ENCODE measurements around the gene CD28.

Gene CD28

GRCh38 chr2:203706403-203706802 lies at the start of gene CD28:
Gene CD28 (plus strand): TSS chr2:203706639. CDS start chr2:203706697, 58 bp downstream.
- Mint-ChIP-seq H3K9me3 (peaks cover 29% of the 10 kb centered on the region), H3K4me3 (no peak within 1 kb of the TSS), H3K27me3 (ENCODE audit: low read depth, poor library complexity) (no peaks in the 10 kb centered on the region), H3K36me3 (ENCODE audit: low read depth) (peaks cover 16% of the 10 kb centered on the region), H3K27ac (peak within 1 kb of the TSS; percentile 41), H3K4me1 (peaks cover 44% of the 10 kb centered on the region)
- DNase-seq, result no peak
- TF ChIP-seq CTCF (IDR thresholded peaks at IDR 0.05), result no peak

GRCh38 chr2:203659331-203660049 lies 46.9 kb upstream of the CD28 start:
- H3K4me3 Mint-ChIP-seq, result no peak overlapping the region
- no peaks in the 10 kb centered on the region for H3K9me3 Mint-ChIP-seq

DNA sequence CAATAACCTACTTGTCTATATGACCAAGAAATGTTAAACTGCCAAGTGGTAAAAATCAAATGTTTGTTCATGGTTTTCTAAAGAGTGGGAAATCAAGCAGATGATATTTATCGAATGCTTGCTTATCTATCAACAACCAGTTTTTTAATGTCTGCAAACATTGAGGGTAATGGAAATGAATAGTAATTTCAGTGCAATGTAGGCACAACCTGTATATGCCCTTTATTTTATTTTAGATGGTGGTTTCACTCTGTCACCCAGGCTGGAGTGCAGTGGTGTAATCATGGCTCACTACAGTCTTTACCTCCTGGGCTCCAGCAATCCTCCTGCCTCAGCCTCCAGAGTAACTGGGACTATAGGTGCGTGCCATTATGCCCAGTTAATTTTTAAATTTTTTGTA lies 46.0 kb upstream of the CD28 start:
- H3K27me3 Mint-ChIP-seq (ENCODE audit: low read depth, poor library complexity), result peaks cover 11% of the 10 kb centered on the region
- H3K36me3 Mint-ChIP-seq (ENCODE audit: low read depth), result no peaks in the 10 kb centered on the region
- H3K4me1 Mint-ChIP-seq, result peaks cover 56% of the 10 kb centered on the region
- DNase-seq, result no peak
- H3K9me3 Mint-ChIP-seq, result no peaks in the 10 kb centered on the region
- no peak for TF ChIP-seq CTCF (IDR thresholded peaks at IDR 0.05)
- H3K4me3 Mint-ChIP-seq, result no peak overlapping the region
- H3K27ac Mint-ChIP-seq, result no peak overlapping the region

More at GRCh38 chr2:203659331-203660049, 46.9 kb upstream of the CD28 start:
- Mint-ChIP-seq H3K4me1 (peaks cover 60% of the 10 kb centered on the region), H3K27ac (peak overlapping the region; percentile 3), H3K36me3 (ENCODE audit: low read depth) (no peaks in the 10 kb centered on the region), H3K27me3 (ENCODE audit: low read depth, poor library complexity) (peaks cover 7% of the 10 kb centered on the region)
- TF ChIP-seq CTCF (IDR thresholded peaks at IDR 0.05), result no peak
- no peak for DNase-seq

- H3K27ac Mint-ChIP-seq, result peak overlapping the region; percentile 90
- TF ChIP-seq CTCF (IDR thresholded peaks at IDR 0.05), result no peak
- peaks cover 48% of the 10 kb centered on the region for H3K4me1 Mint-ChIP-seq
- H3K36me3 Mint-ChIP-seq (ENCODE audit: low read depth), result no peaks in the 10 kb centered on the region
- H3K9me3 Mint-ChIP-seq, result no peaks in the 10 kb centered on the region
- H3K4me3 Mint-ChIP-seq, result no peak overlapping the region
- H3K27me3 Mint-ChIP-seq (ENCODE audit: low read depth, poor library complexity), result peaks cover 11% of the 10 kb centered on the region
- DNase-seq, result no peak
Measured at GRCh38 chr2:203661279-203661908, 45.0 kb upstream of the CD28 start.

DNA sequence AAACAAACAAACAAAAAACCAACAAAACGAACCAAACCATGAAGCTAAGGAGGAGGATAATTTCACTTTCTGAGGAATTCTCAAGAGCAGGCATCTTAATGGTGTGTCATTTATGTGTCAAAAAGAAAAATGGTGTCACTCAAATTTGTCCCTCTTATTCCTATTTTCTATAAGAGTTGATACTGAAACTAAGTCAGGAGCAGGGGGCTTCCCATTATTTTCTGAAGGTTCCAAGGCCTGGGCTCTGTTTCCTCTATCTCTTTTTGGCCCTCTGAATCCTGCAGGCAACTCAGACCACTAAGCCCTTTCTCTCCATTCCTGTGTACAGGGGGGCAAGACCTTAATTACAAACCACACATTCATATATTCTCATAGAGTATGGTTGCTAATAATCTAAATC lies 44.0 kb upstream of the CD28 start:
- Mint-ChIP-seq H3K27me3 (ENCODE audit: low read depth, poor library complexity) (peaks cover 11% of the 10 kb centered on the region), H3K9me3 (no peaks in the 10 kb centered on the region), H3K4me1 (peaks cover 41% of the 10 kb centered on the region), H3K36me3 (ENCODE audit: low read depth) (no peaks in the 10 kb centered on the region), H3K27ac (peak overlapping the region; percentile 43), H3K4me3 (no peak overlapping the region)
- no peak for TF ChIP-seq CTCF (IDR thresholded peaks at IDR 0.05)
- no peak for DNase-seq

All from nephron progenitor cell (in vitro differentiated cells).